ENCODE measurements around the gene RNASEH2B. TPM values are rescaled to one million over a fixed set of nuclear protein-coding genes. Genes with fewer than 3 reads are reported as not detected.

RNASEH2B gene
- 10 to 100 TPM; 51.3 to 66.9 (median 59.6) TPM for polyA plus RNA-seq (ENCODE audit: insufficient read length in 4 of 4)

GRCh38 chr13:50909605-50910484 is at the start of gene RNASEH2B:
Gene RNASEH2B, plus strand, starts transcription at chr13:50909791. Its CDS starts 286 bp downstream, at chr13:50910077.
- peak in 2 of 4 donors; percentile 59 to 74 for DNase-seq (ENCODE audit: low read depth in 4 of 4, low spot score in 2 of 4)

DNA sequence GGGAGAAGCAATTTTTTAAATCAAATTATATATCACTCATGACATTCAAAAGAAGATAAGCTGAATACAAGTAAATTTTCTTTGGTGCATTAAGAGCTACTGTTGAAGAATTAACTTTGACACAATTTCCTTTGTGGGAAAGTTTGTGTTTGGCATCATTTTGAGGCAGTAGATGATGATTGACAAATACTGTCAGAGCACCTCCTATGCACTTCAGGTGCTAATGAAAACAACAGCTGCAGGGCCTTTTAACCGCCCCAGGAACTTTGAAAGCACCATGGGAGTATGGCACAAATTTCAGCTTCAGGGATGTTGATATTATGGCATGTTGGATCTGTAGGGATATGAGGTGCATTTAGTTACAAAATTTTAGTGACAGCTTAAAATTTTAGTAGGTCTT is 45.1 kb upstream of the RNASEH2B start:
- no peak for DNase-seq (ENCODE audit: low read depth in 4 of 4, low spot score in 2 of 4)

- no peak for DNase-seq (ENCODE audit: low read depth in 4 of 4, low spot score in 2 of 4)
Observed at GRCh38 chr13:50866817-50867636, 42.6 kb upstream of the RNASEH2B start.

DNA sequence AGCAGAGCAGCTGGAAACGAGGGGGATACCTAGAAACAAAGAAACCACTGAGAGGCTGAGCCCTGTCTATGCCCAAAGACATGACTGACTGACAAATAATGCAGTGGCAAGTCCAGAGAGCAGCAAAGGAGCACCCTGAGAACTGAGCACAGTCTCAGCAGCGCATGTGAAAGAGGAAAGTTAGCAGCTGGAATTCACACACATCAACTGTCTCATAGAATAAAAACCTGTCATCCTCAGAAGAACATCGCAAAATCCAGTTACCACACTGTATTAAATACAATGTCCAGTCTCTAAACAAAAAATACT is 42.0 kb upstream of the RNASEH2B start:
- DNase-seq (ENCODE audit: low read depth in 4 of 4, low spot score in 2 of 4), result no peak

DNA sequence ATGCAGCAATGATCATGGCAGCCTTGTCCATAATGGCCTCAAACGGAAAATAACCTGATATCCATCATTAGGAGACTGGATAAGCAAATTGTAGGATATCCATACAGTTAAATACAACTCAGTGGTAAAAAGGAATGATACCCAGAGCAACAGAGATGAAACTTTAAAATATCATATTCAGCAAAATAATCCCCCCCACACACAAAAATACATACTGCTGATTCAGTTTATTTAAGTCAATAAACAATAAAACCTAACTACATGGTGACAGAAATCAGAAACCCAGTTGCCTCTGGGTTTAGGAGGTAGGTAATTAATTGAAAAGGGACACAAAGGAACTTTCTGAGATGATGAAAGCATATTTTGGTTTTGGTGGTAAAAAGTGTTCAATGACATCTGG is 38.2 kb upstream of the RNASEH2B start:
- no peak for DNase-seq (ENCODE audit: low read depth in 4 of 4, low spot score in 2 of 4)

DNA sequence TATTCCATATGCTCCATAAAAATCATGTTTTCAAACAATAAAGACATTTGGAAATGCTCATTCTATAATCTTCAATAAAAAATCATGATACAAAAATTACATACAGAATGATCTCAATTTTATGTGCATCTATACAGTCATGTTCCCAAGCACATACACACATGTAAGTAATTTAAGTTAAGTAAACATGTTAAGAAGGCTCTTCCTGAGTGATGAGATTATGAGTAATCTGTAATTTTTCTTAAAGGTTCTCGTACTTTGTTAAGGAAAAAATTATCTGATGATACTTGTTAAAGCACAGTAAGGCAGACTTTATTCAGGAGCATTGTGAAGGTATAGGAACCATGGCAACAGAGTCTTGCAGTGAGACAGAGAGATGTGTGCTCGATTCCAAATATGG is 36.1 kb upstream of the RNASEH2B start:
- DNase-seq (ENCODE audit: low read depth in 4 of 4, low spot score in 2 of 4), result no peak

- no peak for DNase-seq (ENCODE audit: low read depth in 4 of 4, low spot score in 2 of 4)
Observed at GRCh38 chr13:50873991-50874390, 35.6 kb upstream of the RNASEH2B start.

DNA sequence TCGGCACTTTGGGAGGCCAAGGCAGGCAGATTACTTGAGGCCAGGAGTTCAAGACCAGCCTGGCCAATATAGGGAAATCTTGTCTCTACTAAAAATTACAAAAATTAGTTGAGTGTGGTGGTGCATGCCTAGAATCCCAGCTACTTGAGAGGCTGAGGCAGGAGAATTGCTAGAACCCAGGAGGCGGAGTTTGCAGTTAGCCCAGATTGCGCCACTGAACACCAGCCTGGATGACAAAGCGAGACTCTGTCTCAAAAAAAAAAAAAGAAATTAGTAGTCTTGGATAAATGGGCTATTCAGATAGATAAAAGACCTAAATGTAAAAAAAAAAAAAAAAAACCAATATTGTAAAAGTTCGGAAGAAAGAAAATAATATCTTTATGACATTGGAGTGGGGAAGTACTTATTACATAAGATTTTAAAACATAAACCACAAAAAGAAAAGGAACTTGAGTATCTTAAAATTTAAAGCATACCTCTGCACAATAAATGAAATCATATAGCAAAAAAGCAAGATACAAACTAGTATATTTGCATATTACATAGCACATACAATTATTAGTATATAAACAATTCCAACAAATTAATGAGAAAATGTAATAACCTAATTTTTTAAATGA is 26.7 kb upstream of the RNASEH2B start:
- no peak for DNase-seq (ENCODE audit: low read depth in 4 of 4, low spot score in 2 of 4)

DNA sequence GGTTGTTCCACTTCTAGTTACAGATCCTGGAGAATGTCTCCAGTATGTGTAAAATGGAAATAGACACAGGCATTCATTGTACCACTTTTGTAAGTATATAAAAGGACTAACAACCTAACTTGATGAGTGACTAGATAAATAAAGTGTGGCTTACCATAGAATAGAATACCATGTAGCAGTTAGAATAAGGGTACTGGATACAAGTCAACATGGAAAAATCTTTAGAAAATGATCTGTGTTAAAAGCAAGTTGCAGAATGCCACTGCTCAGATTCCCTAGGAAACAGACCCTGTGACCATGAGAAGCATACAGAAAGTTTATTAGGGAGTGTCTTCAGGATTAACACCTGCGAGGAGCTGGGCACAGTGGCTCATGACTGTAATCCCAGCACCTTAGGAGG is 25.9 kb upstream of the RNASEH2B start:
- DNase-seq (ENCODE audit: low read depth in 4 of 4, low spot score in 2 of 4), result no peak

DNA sequence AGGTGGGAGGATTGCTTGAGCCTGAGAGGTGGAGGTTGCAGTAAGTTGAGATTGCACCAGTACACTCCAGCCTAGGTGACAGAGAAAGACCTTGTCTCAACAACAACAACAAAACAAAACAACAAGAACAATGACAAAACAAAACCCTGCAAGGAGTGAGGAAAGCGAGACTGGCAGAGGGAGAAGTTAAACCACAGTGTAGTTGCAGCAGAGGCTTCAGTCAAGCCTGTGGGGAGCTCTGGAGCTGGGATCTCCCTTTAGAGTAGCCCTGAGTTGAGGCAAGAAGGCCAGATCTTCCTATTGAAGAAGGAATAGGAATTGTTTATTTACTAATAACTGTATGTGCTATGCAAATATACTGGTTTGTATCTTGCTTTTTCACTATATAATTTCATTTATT is 25.3 kb upstream of the RNASEH2B start:
- DNase-seq (ENCODE audit: low read depth in 4 of 4, low spot score in 2 of 4), result no peak

GRCh38 chr13:50887151-50887550 is 22.4 kb upstream of the RNASEH2B start:
- DNase-seq (ENCODE audit: low read depth in 4 of 4, low spot score in 2 of 4), result no peak

DNA sequence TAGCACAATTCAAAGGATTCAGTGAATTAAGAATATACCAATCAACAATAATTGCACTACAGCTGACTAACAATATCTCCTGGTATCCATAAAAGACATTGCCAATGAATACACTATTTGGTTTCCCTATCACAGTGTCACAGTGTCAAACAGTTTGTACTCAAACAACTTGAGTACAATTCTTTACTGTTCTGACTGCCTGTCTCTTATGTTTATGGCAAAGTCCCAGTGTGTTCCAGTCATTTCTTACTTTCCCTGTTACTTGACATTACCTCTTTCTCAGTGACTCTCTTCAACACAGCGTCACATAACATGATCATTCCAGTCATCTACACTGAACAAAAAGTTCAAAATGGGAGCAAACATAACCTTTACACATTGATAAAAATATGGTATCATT is 21.2 kb upstream of the RNASEH2B start:
- DNase-seq (ENCODE audit: low read depth in 4 of 4, low spot score in 2 of 4), result no peak

DNA sequence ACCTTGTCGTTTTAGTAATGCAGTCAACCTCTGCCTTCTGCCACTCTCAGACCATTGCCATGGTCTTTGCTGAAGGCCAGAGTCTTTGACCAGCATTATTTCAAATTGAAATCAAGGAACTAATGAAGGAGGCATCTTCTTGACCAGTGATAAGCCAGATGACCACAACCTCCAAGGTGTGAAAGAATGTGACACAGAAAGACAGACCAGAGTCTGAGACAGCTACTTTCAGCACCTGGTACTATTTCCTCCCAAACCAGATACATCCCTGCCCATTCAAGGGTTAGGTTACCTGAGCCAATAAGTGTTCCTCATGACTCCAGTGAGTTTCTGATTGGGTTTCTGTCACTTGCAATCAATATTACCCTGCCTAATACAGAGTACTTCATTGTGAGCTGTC is 20.3 kb upstream of the RNASEH2B start:
- DNase-seq (ENCODE audit: low read depth in 4 of 4, low spot score in 2 of 4), result no peak

GRCh38 chr13:50891206-50891605 is 18.4 kb upstream of the RNASEH2B start:
- no peak for DNase-seq (ENCODE audit: low read depth in 4 of 4, low spot score in 2 of 4)

GRCh38 chr13:50892210-50892944 is 17.2 kb upstream of the RNASEH2B start:
- no peak for DNase-seq (ENCODE audit: low read depth in 4 of 4, low spot score in 2 of 4)

- peak in 1 of 4 donors; percentile 57 for DNase-seq (ENCODE audit: low read depth in 4 of 4, low spot score in 2 of 4)
Observed at GRCh38 chr13:50893211-50893852, 16.3 kb upstream of the RNASEH2B start.

- no peak for DNase-seq (ENCODE audit: low read depth in 4 of 4, low spot score in 2 of 4)
Observed at GRCh38 chr13:50894012-50894411, 15.6 kb upstream of the RNASEH2B start.

GRCh38 chr13:50894504-50894903 is 15.1 kb upstream of the RNASEH2B start:
- no peak for DNase-seq (ENCODE audit: low read depth in 4 of 4, low spot score in 2 of 4)

DNA sequence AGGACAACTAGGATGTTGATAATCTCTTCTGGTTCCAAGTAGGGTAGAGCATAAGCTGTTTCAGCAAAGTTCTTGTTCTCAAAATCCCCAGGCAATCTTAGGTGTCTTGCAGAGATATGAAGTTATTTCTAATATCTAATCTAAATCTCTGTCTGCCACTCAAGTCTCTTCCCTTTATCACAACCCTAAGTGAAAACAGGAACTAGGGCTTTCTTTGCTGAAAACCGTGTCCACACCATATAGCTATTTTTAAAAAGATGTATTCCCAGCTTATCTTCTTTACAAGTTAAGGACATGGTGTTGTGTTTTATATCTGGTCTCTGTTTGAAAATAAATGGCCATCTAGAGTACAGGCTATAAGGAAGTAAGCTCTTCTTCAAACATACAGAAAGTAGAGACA is 11.3 kb upstream of the RNASEH2B start:
- DNase-seq (ENCODE audit: low read depth in 4 of 4, low spot score in 2 of 4), result no peak

GRCh38 chr13:50901701-50902100 is 7.9 kb upstream of the RNASEH2B start:
- DNase-seq (ENCODE audit: low read depth in 4 of 4, low spot score in 2 of 4), result no peak

Measured in left renal cortex interstitium (tissue), 4 donors.